CD4-positive, alpha-beta T cell treated with Interleukin-21 for 1 hour (primary cell): ENCODE data around the gene SEC23IP.

Experiments used
- DNase-seq: peaks from one replicate; pipeline ENCODE4 v3.0.0-alpha.2; 2020

The SEC23IP gene

DNA sequence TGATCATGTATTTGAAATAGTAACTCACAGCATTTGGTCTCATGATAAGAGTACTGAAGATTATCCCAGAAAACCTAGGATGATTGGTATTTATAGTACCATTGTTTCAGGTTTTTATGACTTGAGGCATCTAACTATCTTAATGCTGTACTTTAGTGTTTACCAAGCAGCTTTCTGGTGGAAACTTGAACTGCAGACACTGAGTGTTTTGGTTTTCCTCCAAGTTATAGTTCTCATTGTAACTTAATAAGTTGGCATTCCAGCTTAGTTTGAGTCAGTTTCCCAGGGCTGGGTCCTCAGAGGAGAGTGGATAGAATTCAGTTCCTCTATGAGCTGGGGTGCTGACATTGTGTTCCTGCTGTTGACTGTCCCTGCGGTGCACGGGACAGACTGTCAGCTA lies 50.4 kb downstream of the SEC23IP start:
- no peak for DNase-seq

DNA sequence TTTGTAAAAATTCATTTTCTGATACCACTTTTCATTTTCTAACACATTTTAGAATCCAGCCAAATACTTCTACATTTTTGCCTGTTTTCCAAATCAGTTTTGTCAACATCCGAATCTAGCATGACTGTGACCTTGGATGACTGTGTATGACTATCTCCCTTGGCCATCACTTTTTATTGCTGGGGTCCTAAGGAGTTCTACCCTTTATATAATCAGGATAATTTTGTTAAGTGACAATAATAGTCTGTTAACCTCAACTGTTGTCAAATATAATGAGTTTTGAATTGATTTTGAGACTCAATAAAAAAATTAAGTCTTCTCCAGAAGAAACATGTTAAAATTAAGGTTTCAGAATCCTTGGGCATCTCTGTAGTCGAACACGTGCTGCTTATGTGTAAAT lies 53.3 kb downstream of the SEC23IP start:
- no peak for DNase-seq

DNA sequence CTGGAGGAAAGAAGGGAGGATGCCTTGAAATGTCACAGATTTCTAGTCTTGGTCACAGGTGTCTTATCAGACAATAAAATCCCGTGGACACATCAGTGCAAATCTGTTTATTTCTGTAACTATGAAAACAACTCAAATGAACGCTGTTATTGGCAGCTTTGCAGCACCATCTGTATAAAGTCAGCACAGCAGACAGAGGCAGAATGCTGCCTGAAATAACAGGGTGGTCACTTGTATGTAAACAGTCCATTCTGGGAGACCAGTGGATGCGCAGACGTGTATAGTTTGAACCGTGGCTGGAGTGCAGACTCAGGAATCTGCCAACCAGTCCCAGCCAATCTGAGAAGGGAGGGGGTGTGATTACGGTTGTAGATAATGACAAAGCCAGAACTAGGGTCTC lies 54.8 kb downstream of the SEC23IP start:
- DNase-seq, result no peak

DNA sequence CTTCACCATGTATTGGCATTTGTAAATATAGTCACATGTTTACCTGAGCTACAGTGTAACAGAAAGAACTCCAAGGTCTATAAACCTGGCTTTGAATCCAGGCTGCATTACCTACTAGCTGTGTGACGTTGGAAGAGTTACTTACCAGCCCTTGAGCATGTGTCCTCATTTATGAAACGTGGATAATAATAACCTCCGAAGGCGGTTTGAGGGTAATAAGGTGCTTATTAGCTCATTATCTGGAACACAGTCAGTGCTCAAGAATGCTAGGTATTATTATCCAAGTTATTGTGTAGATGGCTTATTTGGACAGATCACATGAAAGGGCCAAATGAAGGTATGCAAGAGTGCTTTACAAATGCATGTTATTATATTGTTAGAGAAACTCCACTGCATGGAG lies 64.9 kb downstream of the SEC23IP start:
- DNase-seq, result no peak

DNA sequence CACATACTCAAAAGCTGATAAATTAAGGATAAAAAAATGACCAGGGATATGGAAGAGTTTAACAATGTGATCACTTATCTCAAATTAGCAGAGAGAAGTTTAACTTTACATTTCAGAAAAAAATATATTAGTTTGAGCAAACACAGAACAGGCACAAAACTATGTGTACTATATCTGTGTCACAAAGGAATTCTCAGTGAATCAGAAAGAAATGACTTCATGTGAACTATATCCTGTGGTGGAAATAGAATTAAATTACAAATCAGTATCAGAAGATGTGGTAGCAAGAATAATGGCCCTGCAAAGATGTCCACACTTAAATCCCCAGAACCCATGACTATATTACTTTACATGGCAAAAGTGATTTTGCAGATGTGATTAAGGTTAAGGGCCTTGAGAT lies 70.3 kb downstream of the SEC23IP start:
- no peak for DNase-seq

DNA sequence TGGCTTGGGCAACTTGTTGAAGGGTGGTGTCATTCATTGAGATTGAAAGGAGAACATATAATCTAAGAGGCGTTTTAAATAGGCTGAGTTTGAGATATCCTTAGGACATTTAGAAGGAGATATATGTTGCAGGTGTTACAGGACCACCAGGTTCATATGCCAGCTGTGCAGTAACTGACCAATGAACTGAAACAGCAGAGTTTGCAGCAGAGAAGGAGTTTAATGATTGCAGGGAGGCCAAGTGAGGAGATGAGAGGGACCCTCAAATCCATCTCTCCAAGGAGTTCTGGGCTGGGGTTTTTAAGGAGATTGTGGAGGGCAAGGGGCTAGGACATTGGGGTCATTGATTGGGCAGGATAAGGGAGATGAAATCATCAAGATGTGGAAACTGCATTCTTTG lies 74.5 kb downstream of the SEC23IP start:
- no peak for DNase-seq

DNA sequence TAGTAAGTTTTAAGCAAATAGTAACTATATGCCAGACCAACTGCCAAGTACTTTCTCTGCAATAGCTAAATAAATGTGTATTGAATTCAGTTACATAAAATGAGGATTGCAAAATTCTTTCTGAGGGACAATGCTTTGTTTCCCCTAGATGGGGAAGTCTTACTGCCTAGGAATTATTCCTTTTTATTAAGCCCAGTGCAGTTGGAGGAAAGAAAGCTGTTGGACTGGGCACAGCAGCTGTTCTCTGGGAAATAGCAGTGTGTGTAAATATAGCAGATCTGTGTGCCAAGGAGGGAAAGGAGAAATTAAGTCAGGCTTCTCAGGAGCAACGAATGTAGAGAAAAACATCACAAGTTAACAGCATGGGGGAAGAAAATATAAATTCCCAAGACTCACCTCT lies 77.1 kb downstream of the SEC23IP start:
- DNase-seq, result no peak

DNA sequence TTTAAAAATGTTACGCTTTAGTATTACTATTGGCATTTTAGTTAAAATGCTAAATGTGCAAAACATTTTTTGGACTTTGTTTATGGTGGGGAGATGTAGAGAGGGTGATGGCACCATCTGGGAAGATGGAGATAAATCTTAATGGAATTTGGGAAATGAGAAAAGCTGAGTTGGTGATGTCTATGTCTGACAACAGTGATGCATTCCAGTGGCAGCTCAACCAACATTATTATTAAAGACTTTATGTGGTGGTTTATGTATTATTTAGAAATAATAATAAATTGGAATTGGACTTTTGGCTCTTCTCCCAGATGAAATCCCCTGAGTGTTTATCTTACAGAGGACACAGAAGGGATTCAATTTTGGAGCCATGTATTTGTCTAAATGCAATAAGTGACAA lies 77.6 kb downstream of the SEC23IP start:
- no peak for DNase-seq

DNA sequence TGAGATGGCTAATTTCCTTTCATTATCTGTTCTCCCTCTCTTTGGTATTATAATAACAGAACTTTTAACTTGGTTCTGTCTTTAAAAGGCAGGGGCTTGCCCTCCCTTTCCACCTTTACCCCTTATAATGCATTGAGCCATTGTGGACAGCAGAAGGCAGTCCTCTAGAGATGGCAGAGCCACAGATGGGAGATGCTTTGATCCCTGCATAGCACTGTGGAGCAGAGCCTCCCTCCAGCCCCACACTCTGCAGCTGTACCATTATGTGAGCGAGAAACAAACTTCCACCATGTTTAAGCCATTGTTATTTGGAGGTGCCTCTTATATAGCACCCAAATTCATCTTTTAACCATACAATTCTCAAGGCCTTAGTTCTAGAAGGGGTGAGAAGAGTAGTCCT lies 78.4 kb downstream of the SEC23IP start:
- DNase-seq, result no peak

DNA sequence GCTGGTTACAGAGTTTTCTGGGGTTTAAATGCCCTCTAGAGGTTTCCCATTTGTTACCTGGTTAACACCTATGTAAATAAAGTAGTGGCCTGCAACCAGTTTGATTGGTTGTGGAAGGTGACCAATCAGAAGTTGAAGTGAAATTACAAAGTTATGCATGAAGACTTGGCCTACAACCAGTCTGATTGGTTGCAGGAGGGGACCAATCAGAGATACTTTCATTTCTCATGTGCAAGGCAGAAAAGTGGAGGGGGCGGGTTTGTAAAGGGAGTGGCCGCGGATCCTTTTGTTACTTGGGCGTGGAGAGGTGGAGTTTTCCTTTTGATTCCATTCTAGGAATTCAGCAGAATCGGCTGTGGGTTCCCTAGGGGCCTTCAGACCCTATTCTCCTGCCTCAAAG lies 80.8 kb downstream of the SEC23IP start:
- no peak for DNase-seq

DNA sequence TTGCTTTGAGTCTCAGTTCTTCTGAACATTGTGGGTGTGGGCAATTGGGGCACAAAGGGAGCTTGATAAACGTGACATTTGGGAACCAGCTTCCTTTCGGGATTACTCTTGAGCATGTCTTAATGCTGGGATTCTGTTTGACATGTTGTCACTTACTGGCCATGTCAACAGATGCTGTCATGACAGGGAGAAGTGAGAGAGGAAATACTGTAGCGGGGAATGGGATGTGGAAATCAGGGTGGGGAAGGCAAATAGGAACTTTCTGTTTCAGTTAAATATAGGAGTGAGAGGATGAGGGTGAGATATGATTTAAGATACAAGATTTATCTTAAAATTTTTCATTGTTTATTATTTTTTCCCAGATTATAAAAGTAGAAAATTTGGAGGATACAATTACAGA lies 83.9 kb downstream of the SEC23IP start:
- DNase-seq, result no peak

DNA sequence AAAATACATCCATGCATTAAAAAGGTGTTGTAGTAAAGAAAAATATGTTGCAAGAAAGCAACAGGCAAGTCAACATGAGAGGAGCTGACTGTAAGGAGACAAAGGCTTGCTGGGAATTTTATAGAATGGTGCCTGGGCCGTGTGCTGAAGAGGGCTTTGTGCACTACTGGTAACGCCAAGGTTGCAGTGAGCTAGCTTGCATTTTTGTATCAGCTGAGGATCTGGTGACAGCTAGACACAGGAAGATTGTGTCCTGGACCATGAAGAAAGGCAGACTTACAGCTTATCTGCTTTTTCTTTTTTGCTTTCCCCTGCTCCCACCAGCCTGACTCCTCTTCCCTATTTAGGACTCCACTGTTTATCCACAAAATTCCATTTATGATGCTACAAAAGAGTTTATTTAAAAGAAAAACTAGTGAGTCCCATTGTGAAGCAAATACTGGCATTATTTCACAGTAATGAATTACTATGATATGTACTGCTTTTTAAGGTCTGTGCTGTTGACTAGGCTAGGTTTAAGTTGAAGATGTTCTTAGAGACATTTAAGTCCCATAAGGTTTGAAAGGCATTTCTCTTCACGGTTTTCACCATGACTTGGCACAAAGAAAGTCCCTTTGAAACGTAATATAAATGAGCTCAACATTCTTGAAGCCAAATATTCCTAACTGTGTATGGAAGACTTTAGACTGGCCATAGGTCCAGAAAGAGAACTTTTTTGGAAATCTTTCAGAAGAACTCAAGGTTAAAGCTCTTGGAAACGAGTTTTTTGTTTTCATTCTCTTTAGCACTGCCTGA lies 88.6 kb downstream of the SEC23IP start:
- no peak for DNase-seq

DNA sequence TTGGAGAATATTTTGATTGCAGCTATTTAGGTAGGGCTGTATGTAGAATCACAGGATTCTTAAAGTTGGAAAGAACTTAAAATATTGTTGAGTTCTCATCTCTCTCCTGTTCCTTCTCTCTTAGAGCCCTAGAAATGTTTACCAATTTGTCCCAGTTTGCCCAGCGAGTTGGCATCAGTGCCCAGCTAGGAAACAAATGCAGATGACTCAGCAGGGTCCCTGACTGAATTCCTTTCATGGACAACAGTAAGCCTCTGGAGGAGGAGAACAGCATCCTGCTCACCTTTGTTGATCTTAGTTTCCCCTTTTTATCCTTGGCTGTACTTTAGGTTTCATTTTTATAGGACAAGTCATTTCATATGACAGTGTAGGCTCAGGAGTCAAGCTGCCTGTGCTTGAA lies 89.3 kb downstream of the SEC23IP start:
- DNase-seq, result no peak

DNA sequence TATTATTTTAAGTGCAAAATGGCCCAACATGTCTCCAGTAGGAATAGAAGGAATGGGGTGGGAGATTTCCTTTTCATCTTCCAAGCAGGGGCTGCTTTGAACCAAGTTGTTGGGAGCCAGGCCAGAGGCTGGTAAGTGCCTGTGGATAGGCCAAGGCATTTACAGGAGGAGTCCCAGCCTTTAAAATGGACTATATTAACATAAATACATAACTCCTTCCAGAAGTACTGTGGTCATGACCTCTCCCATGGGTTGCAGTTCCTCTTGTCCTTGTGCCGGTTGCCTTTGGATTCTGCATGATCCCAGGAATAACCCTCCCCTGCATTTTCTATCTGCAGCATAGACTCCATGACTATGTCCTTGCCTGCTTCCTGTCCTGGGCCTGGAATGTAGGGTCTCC lies 95.8 kb downstream of the SEC23IP start:
- DNase-seq, result no peak

DNA sequence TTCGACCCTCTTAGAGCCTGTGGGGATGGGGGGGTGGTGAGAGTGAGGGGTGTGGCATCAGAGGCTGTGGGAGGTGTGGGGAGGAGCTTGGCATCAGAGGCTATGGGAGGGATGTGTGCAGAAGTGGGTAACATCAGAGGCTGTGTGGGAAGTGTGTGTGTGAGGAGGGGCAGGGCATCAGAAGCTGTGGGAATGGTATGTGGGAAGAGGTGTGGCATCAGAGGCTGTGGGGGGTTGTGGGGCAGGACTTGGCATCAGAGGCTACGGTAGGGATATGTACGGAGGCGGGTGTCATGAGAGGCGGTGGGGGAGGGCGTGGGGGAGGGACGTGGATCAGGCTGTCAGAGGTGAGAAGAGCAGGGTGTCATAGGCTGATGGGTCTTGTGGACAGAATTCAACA lies 97.4 kb downstream of the SEC23IP start:
- DNase-seq, result no peak

DNA sequence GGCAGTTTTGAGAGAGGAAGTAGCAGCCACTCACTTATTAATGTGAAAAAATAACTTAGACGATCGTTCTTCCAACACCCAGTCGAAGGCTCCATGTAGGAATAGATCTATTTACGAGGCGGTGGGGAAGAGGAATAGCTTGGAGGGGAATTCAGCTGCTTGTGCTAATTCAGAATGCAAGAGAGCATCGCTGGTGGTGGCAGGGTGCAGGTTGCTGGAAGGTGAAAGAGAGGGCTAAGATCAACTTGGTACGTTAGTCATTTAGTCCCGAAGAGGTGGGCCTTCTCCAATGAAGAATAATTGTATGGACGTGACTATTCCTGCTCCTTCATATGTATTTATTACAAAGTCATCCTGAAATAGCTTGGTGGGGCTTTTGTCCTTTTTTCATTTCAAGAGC lies 98.5 kb downstream of the SEC23IP start:
- DNase-seq, result no peak

DNA sequence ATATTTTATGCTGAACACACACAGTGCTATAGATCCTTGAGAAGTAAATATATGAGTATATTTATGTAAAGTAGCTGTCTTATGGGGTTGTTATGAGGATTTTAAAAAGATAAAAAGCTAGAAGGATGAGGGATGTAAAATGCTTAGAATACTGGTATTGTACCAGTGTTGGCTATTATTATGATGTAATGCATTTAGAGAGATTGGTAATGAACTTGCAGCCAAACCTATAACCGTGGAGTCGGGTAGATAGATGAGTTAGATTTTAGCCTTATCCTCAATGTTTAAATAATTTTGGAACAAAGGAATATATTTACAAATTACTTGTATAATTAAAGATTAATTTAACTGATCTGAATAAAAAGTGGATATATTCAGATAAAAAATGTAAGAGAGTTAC lies 99.3 kb downstream of the SEC23IP start:
- DNase-seq, result no peak
